HG03460 (cell line): Measurements from ENCODE around the gene TNRC18.
"Not testable (repeated sequence)": the region's sequence is repeated elsewhere in the genome, so short reads cannot be mapped to it uniquely, and the experiment has no call there.

Source experiments
- ATAC-seq: cut with Tn5 transposase; IDR thresholded peaks from one replicate; pipeline ENCODE4 v1.9.1; 2021; ENCODE audit not compliant: unreplicated experiment

Gene TNRC18

GRCh38 chr7:5323800-5324781 lies 99.5 kb downstream of the TNRC18 start:
- ATAC-seq = not testable (repeated sequence)

GRCh38 chr7:5322621-5323410 lies 100.8 kb downstream of the TNRC18 start:
- ATAC-seq = no peak

GRCh38 chr7:5320802-5321396 lies 102.7 kb downstream of the TNRC18 start:
- ATAC-seq = no peak

- no peak for ATAC-seq
Measured at GRCh38 chr7:5320391-5320790, 103.2 kb downstream of the TNRC18 start.

- not testable (repeated sequence) for ATAC-seq
Measured at GRCh38 chr7:5318613-5319012, 105.0 kb downstream of the TNRC18 start.

GRCh38 chr7:5315761-5316160 lies 107.9 kb downstream of the TNRC18 start:
- ATAC-seq = no peak

- no peak for ATAC-seq
Measured at GRCh38 chr7:5314864-5315263, 108.8 kb downstream of the TNRC18 start.

GRCh38 chr7:5313076-5313885 lies 110.4 kb downstream of the TNRC18 start:
- ATAC-seq = not testable (repeated sequence)

- ATAC-seq = not testable (repeated sequence)
Measured at GRCh38 chr7:5312276-5313070, 111.2 kb downstream of the TNRC18 start.

- ATAC-seq = no peak
Measured at GRCh38 chr7:5310822-5311405, 112.7 kb downstream of the TNRC18 start.

GRCh38 chr7:5309146-5309545 lies 114.5 kb downstream of the TNRC18 start:
- ATAC-seq = no peak

GRCh38 chr7:5307221-5308142 lies 116.2 kb downstream of the TNRC18 start:
- not testable (repeated sequence) for ATAC-seq

GRCh38 chr7:5305050-5305449 lies 118.6 kb downstream of the TNRC18 start:
- not testable (repeated sequence) for ATAC-seq

GRCh38 chr7:5303591-5304505 lies 119.8 kb downstream of the TNRC18 start:
- no peak for ATAC-seq

- no peak for ATAC-seq
Measured at GRCh38 chr7:5303061-5303460, 120.6 kb downstream of the TNRC18 start.

- ATAC-seq = no peak
Measured at GRCh38 chr7:5302577-5302976, 121.1 kb downstream of the TNRC18 start.

- ATAC-seq = no peak
Measured at GRCh38 chr7:5300366-5300765, 123.3 kb downstream of the TNRC18 start.
